Muscle layer of colon (tissue), 2 donors: ENCODE data around the gene AMZ2.

Source experiments
- H3K27ac ChIP-seq: one replicate; pipeline ENCODE4 v1.7.0; 2013; ENCODE audit warnings: low read depth, mild to moderate bottlenecking, low read length, moderate library complexity
- H3K27me3 ChIP-seq, 2 donors: one replicate each; pipeline ENCODE4 v1.7.0; 2013; ENCODE audit warnings: low read length in 2 of 2, mild to moderate bottlenecking in 2 of 2; ENCODE audit not compliant: insufficient read depth in 2 of 2, control insufficient read depth in 1 of 2
- H3K36me3 ChIP-seq: one replicate; pipeline ENCODE4 v1.7.0; 2013; ENCODE audit warnings: mild to moderate bottlenecking, low read length; ENCODE audit not compliant: insufficient read depth
- H3K4me1 ChIP-seq: one replicate; pipeline ENCODE4 v1.7.0; 2013; ENCODE audit warnings: mild to moderate bottlenecking, low read length; ENCODE audit not compliant: insufficient read depth
- H3K4me3 ChIP-seq, 2 donors: one replicate each; pipeline ENCODE4 v1.7.0; 2013; ENCODE audit warnings: low read length in 2 of 2, low read depth in 1 of 2, mild to moderate bottlenecking in 1 of 2, moderate library complexity in 1 of 2
- H3K9ac ChIP-seq: one replicate; pipeline ENCODE4 v1.7.0; 2013; ENCODE audit warnings: low read length
- H3K9me3 ChIP-seq: one replicate; pipeline ENCODE4 v1.7.0; 2013; ENCODE audit warnings: mild to moderate bottlenecking, low read length
- donor health status: abdominal sarcoma.
- donor health status: Adenocarcinoma of cecum.

The AMZ2 gene

DNA sequence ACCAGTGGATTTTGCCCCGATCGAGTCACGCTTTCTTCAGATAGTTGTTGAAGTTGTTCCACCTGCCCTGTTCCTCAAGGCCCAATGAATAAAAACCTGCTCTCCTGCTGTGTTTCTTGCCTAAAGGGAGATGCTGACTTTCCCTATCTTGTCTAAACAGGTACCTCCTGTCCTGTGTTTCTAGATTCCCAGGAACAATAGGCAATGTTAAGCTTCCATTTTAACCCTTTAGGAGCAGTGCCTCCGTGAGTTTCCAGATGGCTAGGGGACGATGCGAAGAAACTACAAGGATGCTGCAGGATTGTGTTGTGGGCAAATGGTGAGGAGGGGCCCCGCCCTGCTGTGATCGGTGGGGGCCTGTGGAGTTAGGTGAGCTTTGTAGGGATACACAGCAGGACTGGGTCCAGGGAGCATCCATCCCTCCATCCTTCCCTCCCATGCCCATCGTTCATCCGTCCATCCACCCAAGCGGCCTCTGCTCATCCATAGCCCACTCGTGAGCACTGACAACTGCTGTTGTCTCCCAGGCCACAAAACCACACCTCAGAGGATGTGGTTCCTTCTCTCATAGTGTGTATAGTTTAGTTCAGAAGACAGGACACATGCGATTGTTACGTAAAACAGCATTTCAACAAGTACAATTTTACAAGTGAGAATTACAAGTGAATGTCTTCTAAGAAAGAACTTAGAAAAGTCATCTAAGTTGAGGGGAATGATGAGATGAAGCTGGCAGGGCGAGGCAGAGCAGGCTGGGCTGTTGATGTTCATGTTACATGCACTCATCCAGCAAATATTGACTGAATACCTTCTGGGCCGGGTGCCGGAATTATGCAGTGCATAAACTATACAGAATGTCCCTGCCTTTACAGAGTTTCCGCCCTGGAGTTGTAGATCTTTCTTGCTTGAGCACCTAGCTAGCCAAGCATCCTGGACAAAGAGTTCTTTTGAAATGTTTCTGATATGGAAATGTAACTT lies 48.7 kb downstream of the AMZ2 start:
- no peak overlapping the region for H3K27ac ChIP-seq
- no peaks in the 10 kb centered on the region for H3K36me3 ChIP-seq
- H3K27me3 ChIP-seq = peaks cover 37 to 38% of the 10 kb centered on the region in 2 donors
- no peak overlapping the region for H3K4me3 ChIP-seq
- no peak overlapping the region for H3K9ac ChIP-seq
- H3K4me1 ChIP-seq = peaks cover 8% of the 10 kb centered on the region
- H3K9me3 ChIP-seq = no peaks in the 10 kb centered on the region

DNA sequence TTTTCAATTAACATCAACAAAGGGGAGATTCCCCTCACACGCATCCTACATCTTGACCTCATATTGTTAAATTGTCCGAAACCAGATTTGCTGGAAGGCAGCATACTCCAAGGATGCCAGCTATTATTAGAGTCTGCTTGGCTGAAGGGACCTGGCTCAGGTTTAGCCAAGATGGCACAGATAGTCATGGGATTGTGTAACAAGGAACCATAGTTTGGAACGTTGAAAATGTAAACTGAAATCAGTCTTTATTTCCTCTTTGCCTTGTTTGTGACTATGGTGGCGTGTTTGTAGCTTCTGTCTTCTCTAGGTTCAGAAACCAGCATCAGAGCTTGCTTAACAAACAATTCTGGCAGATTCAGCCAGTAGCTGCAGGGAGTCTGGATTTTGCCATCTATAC lies 49.4 kb downstream of the AMZ2 start:
- Histone ChIP-seq H3K4me1 (peaks cover 7% of the 10 kb centered on the region), H3K9ac (no peak overlapping the region), H3K36me3 (no peaks in the 10 kb centered on the region), H3K27ac (no peak overlapping the region), H3K27me3 (peaks cover 32 to 35% of the 10 kb centered on the region in 2 donors), H3K9me3 (no peaks in the 10 kb centered on the region), H3K4me3 (no peak overlapping the region)

DNA sequence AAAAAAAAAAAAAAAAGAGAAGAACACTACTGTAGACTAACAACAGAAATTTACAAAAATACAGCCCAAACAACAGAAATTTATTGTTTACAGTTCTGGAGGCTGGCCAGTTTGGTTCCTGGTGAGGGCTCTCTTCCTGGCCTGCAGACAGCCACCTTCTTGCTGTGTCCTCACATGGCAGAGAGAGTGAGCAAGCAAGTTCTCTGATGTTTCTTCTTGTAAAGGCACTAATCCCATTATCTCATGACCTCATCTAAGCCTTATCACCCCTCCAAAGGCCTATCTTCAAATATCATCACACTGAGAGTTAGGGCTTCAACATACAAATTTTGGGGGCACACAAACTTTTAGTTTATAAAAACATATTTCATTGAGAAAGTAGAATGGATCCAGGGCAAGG lies 50.8 kb downstream of the AMZ2 start:
- no peaks in the 10 kb centered on the region for H3K9me3 ChIP-seq
- H3K9ac ChIP-seq = no peak overlapping the region
- no peaks in the 10 kb centered on the region for H3K4me1 ChIP-seq
- H3K4me3 ChIP-seq = no peak overlapping the region
- no peaks in the 10 kb centered on the region for H3K36me3 ChIP-seq
- H3K27me3 ChIP-seq = peaks cover 20 to 23% of the 10 kb centered on the region in 2 donors
- no peak overlapping the region for H3K27ac ChIP-seq

DNA sequence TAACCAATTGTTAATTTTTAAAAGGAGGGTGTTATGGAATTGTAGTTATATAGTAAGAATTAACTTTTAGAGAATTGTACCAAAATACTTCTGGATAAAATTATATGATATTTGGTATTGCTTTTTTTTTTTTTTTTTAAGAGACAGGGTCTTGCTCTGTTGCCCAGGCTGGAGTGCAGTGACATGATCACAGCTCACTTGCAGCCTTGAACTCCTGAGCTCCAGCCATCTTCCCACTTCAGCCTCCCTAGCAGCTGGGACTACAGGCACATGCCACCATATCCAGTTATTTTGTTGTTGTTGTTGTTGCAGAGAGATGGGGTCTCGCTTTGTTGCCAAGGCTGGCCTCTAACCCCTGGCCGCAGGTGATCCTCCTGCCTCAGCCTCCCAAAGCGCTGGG lies 52.0 kb downstream of the AMZ2 start:
- Histone ChIP-seq H3K9me3 (no peaks in the 10 kb centered on the region), H3K9ac (no peak overlapping the region), H3K4me1 (no peaks in the 10 kb centered on the region), H3K36me3 (no peaks in the 10 kb centered on the region), H3K27ac (no peak overlapping the region), H3K27me3 (peaks cover 8 to 12% of the 10 kb centered on the region in 2 donors), H3K4me3 (no peak overlapping the region)

DNA sequence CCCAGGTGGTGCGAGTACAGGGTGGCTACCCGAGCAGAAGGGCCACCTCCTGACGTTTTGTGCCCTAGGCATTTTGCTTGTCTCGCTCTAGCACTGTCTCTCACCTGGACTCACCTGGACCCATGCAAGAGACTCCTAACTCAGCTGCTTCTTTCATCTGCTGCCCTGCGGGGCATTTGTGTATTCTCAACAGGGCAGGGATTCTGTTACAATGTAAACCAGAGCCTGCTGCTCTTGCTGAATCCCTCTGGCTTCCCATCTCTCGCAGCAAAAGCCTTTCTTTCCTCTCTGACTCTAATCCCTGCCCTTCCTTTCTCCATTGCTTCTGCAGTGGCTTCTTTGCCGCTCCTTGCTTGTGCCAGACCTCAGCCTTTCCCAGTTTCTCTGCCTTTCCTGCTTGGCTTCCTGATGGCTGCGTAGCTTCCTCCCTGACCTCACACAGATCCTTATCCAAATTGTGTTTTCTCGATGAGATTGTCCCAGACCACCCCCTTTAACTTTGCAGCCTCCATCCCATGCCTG lies 53.7 kb downstream of the AMZ2 start:
- Histone ChIP-seq H3K4me3 (no peak overlapping the region), H3K27ac (no peak overlapping the region), H3K4me1 (no peaks in the 10 kb centered on the region), H3K9ac (no peak overlapping the region), H3K9me3 (no peaks in the 10 kb centered on the region), H3K36me3 (no peaks in the 10 kb centered on the region), H3K27me3 (peaks cover 2 to 3% of the 10 kb centered on the region in 2 donors)

DNA sequence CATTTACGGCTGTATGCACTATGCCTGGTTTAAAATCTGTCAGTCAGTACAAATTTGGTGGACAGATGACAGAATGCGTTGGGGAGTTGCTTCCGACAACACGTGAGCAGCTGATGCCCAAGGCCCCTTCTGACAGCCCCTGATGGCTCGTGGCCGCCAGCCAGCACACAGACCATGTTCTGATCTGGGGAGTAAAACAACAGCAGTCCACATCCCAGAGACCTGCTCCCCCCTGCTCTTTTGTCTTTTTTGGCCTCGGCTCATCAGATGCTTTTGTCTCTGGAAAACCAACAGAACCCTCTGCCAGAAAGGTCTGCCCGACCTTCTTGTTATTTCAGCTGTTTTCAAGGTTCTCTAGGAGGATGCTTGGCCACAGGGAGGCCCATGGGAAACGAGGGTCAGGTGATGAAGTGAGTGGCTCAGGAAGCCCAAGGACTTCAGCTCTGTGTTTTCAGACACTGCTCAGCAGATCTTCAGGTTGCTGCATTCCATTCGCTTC lies 54.3 kb downstream of the AMZ2 start:
- Histone ChIP-seq H3K9me3 (no peaks in the 10 kb centered on the region), H3K36me3 (no peaks in the 10 kb centered on the region), H3K4me3 (no peak overlapping the region), H3K9ac (no peak overlapping the region), H3K27me3 (no peaks in the 10 kb centered on the region), H3K27ac (no peak overlapping the region), H3K4me1 (no peaks in the 10 kb centered on the region)

DNA sequence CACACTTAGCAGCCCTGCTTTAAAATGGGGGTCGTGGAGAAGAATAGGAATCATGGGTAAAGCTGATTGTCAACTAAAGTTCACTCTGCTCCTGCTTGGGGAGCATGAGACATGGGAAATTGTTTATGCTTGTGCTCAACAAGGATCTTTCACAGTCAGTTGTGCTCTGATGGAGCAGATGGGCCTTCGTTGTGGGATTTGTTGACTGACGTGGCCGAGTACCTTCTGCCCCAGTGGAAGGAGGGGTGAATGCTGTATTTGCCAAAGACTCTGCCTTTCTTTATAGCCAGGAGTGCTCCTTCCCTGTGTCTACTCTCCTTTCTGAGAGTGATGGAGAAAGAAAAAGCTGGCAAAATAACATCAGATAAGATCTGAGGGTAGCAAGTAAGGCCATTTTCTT lies 54.8 kb downstream of the AMZ2 start:
- Histone ChIP-seq H3K36me3 (no peaks in the 10 kb centered on the region), H3K4me1 (no peaks in the 10 kb centered on the region), H3K27ac (no peak overlapping the region), H3K9me3 (no peaks in the 10 kb centered on the region), H3K9ac (no peak overlapping the region), H3K27me3 (no peaks in the 10 kb centered on the region), H3K4me3 (no peak overlapping the region)

DNA sequence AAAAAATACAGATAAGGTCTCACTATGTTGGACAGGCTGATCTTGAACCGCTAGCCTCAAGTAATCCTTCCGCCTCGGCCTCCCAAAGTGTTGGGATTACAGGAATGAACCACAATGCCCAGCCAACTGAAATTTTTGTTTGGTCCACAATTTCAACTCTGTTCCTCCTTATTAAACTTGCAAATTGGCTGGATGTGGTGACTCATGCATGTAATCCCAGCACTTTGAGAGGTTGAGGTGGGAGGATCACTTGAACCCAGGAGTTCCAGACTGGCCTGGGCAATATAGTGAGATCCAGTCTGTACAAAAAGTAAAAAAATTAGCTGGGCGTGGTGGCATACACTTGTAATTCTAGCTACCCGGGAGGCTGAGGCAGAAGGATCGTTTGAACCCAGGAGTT lies 56.9 kb downstream of the AMZ2 start:
- Histone ChIP-seq H3K27ac (no peak overlapping the region), H3K27me3 (no peaks in the 10 kb centered on the region), H3K4me1 (no peaks in the 10 kb centered on the region), H3K9me3 (no peaks in the 10 kb centered on the region), H3K9ac (no peak overlapping the region), H3K36me3 (no peaks in the 10 kb centered on the region), H3K4me3 (no peak overlapping the region)

- H3K27ac ChIP-seq = no peak overlapping the region
Observed at GRCh38 chr17:68305142-68305541, 57.3 kb downstream of the AMZ2 start.

More at GRCh38 chr17:68305142-68305541, 57.3 kb downstream of the AMZ2 start:
- no peaks in the 10 kb centered on the region for H3K27me3 ChIP-seq
- no peak overlapping the region for H3K4me3 ChIP-seq
- H3K4me1 ChIP-seq = no peaks in the 10 kb centered on the region
- H3K9me3 ChIP-seq = no peaks in the 10 kb centered on the region
- no peak overlapping the region for H3K9ac ChIP-seq
- H3K36me3 ChIP-seq = no peaks in the 10 kb centered on the region
